Cardiac septum (tissue), 1 donor: ENCODE data around the gene NR6A1. TPM values are rescaled to one million over a fixed set of nuclear protein-coding genes. Genes with fewer than 3 reads are reported as not detected.

ENCODE experiments used
- DNase-seq: peaks from one replicate; pipeline ENCODE4 v3.0.0-alpha.2; 2020; ENCODE audit warnings: low spot score
- intact Hi-C: fragments of 100-400 bp; cut with DNase I; formaldehyde crosslinking; loops from one replicate; pipeline ENCODE4 v1.14.0; 2022
- total RNA-seq: library from RNA; stranded (reverse); fragmentation: NEBNext Ultra II Directional; extraction: Animal tissue kit (Norgen Biotek cat#: 25700); gene quantifications from one replicate; pipeline ENCODE4 v1.2.1, GENCODE V29; 2021
- donor health status: DM: no; HTN: no; CAD: no.

NR6A1 gene
- total RNA-seq, 1 donor from 2014 or later = 2.2 TPM

- intact Hi-C loops = no loop called here
- no peak for DNase-seq
These were observed 265.9 kb downstream of the NR6A1 start for GRCh38 chr9:124505006-124505900.

- no peak for DNase-seq
- intact Hi-C loops = no loop called here
These were observed 266.5 kb downstream of the NR6A1 start for GRCh38 chr9:124504530-124505005.

GRCh38 chr9:124503713-124504529 is 267.2 kb downstream of the NR6A1 start:
- intact Hi-C loops = no loop called here
- no peak for DNase-seq

GRCh38 chr9:124502711-124503702 is 268.1 kb downstream of the NR6A1 start:
- DNase-seq = no peak
- intact Hi-C loops = no loop called here

GRCh38 chr9:124501771-124502320 is 269.3 kb downstream of the NR6A1 start:
- intact Hi-C loops = no loop called here
- no peak for DNase-seq

GRCh38 chr9:124500796-124501611 is 270.1 kb downstream of the NR6A1 start:
- intact Hi-C loops = no loop called here
- no peak for DNase-seq

GRCh38 chr9:124500028-124500795 is 270.9 kb downstream of the NR6A1 start:
- intact Hi-C loops = no loop called here
- DNase-seq = no peak

GRCh38 chr9:124499216-124499615 is 271.9 kb downstream of the NR6A1 start:
- intact Hi-C loops = no loop called here

GRCh38 chr9:124498499-124499146 is 272.5 kb downstream of the NR6A1 start:
- DNase-seq = no peak
- intact Hi-C loops = no loop called here

More at GRCh38 chr9:124499216-124499615, 271.9 kb downstream of the NR6A1 start:
- no peak for DNase-seq

GRCh38 chr9:124498040-124498439 is 273.1 kb downstream of the NR6A1 start:
- DNase-seq = no peak
- intact Hi-C loops = no loop called here

GRCh38 chr9:124497441-124497840 is 273.7 kb downstream of the NR6A1 start:
- no peak for DNase-seq

GRCh38 chr9:124496463-124496862 is 274.6 kb downstream of the NR6A1 start:
- no peak for DNase-seq
- intact Hi-C loops = no loop called here

More at GRCh38 chr9:124497441-124497840, 273.7 kb downstream of the NR6A1 start:
- intact Hi-C loops = no loop called here

- DNase-seq = no peak
- intact Hi-C loops = no loop called here
These were observed 275.0 kb downstream of the NR6A1 start for GRCh38 chr9:124496075-124496449.

- DNase-seq = no peak
- intact Hi-C loops = no loop called here
These were observed 275.7 kb downstream of the NR6A1 start for GRCh38 chr9:124495126-124496074.

- intact Hi-C loops = no loop called here
- no peak for DNase-seq
These were observed 277.2 kb downstream of the NR6A1 start for GRCh38 chr9:124493794-124494479.
